Type B pancreatic cell (in vitro differentiated cells): Measurements from ENCODE around the gene CIAO2B. TPM values are rescaled to one million over a fixed set of nuclear protein-coding genes. Genes with fewer than 3 reads are reported as not detected.

Source experiments
- DNase-seq: peaks from one replicate; pipeline ENCODE4 v3.0.0; 2021; ENCODE audit warnings: mixed read lengths; ENCODE audit not compliant: unreplicated experiment; ENCODE audit errors: extremely low spot score
- H3K27ac Mint-ChIP-seq: 2 replicates; pipeline ENCODE4 v1.8.0; 2021; ENCODE audit warnings: mild to moderate bottlenecking, mixed read lengths
- H3K27me3 Mint-ChIP-seq: 2 replicates; pipeline ENCODE4 v1.8.0; 2021; ENCODE audit warnings: mixed read lengths
- H3K36me3 Mint-ChIP-seq: 2 replicates; pipeline ENCODE4 v1.8.0; 2021; ENCODE audit warnings: mixed read lengths
- H3K4me1 Mint-ChIP-seq: one replicate; pipeline ENCODE4 v1.8.0; 2021; ENCODE audit warnings: mixed read lengths; ENCODE audit not compliant: unreplicated experiment
- H3K4me3 Mint-ChIP-seq: 2 replicates; pipeline ENCODE4 v1.8.0; 2021; ENCODE audit warnings: mild to moderate bottlenecking, mixed read lengths
- H3K9me3 Mint-ChIP-seq: 2 replicates; pipeline ENCODE4 v1.8.0; 2021; ENCODE audit warnings: mixed read lengths
- CTCF ChIP-seq: fragments of 200-600 bp; sonication (generic); conservative IDR thresholded peaks from 2 replicates; pipeline ENCODE4 v1.5.0; 2021; ENCODE audit warnings: antibody characterized with exemption, mild to moderate bottlenecking
- long read RNA-seq: library from polyadenylated mRNA; unstranded; transcript quantifications from one replicate; pipeline ENCODE4 v2.0.0, GENCODE V29; 2020
- total RNA-seq: library from RNA; stranded (reverse); gene quantifications from 2 replicates; pipeline ENCODE4 v1.2.1, GENCODE V29; 2021; ENCODE audit warnings: low replicate concordance

CIAO2B gene
- total RNA-seq: 71.3 and 74.2 TPM in 2 replicates
- long read RNA-seq, transcript CIAO2B-201 (5 exons, 676 nt): major isoform, 19 of 22 reads
- long read RNA-seq, partial matches to known transcripts: 2 of 22 reads
- long read RNA-seq, other reads (novel, unspliced or antisense): 1 of 22 reads

GRCh38 chr16:66934138-66934838 lies at the start of gene CIAO2B:
TSS of gene CIAO2B (minus strand) at chr16:66934402. CDS start at chr16:66934364, 38 bp downstream.
- peaks cover 8% of the 10 kb centered on the region for H3K36me3 Mint-ChIP-seq
- no peaks in the 10 kb centered on the region for H3K9me3 Mint-ChIP-seq
- no peaks in the 10 kb centered on the region for H3K27me3 Mint-ChIP-seq
- peak within 1 kb of the TSS; percentile 97 for H3K4me3 Mint-ChIP-seq
- H3K27ac Mint-ChIP-seq: peak within 1 kb of the TSS; percentile 91
- peak; percentile 93 for DNase-seq
- no peak for TF ChIP-seq CTCF
- H3K4me1 Mint-ChIP-seq: peaks cover 30% of the 10 kb centered on the region

GRCh38 chr16:66983033-66983432 lies 48.8 kb upstream of the CIAO2B start:
- Mint-ChIP-seq H3K27me3 (peaks cover 20% of the 10 kb centered on the region), H3K9me3 (no peaks in the 10 kb centered on the region), H3K4me3 (no peak overlapping the region), H3K27ac (no peak overlapping the region), H3K36me3 (no peaks in the 10 kb centered on the region), H3K4me1 (no peaks in the 10 kb centered on the region)
- no peak for TF ChIP-seq CTCF
- no peak for DNase-seq

GRCh38 chr16:66979011-66979717 lies 45.0 kb upstream of the CIAO2B start:
- no peaks in the 10 kb centered on the region for H3K9me3 Mint-ChIP-seq
- H3K4me3 Mint-ChIP-seq: no peak overlapping the region
- no peaks in the 10 kb centered on the region for H3K36me3 Mint-ChIP-seq
- peaks cover 5% of the 10 kb centered on the region for H3K4me1 Mint-ChIP-seq
- peaks cover 22% of the 10 kb centered on the region for H3K27me3 Mint-ChIP-seq
- no peak for TF ChIP-seq CTCF
- DNase-seq: no peak
- H3K27ac Mint-ChIP-seq: no peak overlapping the region

GRCh38 chr16:66977341-66978113 lies 43.3 kb upstream of the CIAO2B start:
- Mint-ChIP-seq H3K27ac (peak overlapping the region; percentile 29), H3K9me3 (no peaks in the 10 kb centered on the region), H3K4me3 (no peak overlapping the region), H3K4me1 (peaks cover 5% of the 10 kb centered on the region), H3K27me3 (peaks cover 20% of the 10 kb centered on the region), H3K36me3 (no peaks in the 10 kb centered on the region)
- DNase-seq: peak; percentile 91
- TF ChIP-seq CTCF: peak; percentile 97

- no peak for DNase-seq
- H3K9me3 Mint-ChIP-seq: no peaks in the 10 kb centered on the region
Measured at GRCh38 chr16:66976746-66977145, 42.5 kb upstream of the CIAO2B start.

More at GRCh38 chr16:66976746-66977145, 42.5 kb upstream of the CIAO2B start:
- Mint-ChIP-seq H3K36me3 (no peaks in the 10 kb centered on the region), H3K27me3 (peaks cover 14% of the 10 kb centered on the region), H3K4me3 (no peak overlapping the region), H3K27ac (no peak overlapping the region), H3K4me1 (peaks cover 5% of the 10 kb centered on the region)
- no peak for TF ChIP-seq CTCF
